ENCODE data around the gene TUBB4B.
A peak's percentile ranks its signal among the peaks of the same experiment; 100 is the strongest.

TUBB4B gene

GRCh38 chr9:137240841-137241489 is at the start of gene TUBB4B:
Gene TUBB4B (plus strand): TSS chr9:137241287. CDS start chr9:137241361, 74 bp downstream.
- peak; percentile 89 to 95 for DNase-seq (ENCODE audit: low read depth in 1 of 2, low spot score in 1 of 2)

- no peak for DNase-seq (ENCODE audit: low read depth in 1 of 2, low spot score in 1 of 2)
Measured at GRCh38 chr9:137191691-137192447, 49.2 kb upstream of the TUBB4B start.

GRCh38 chr9:137192448-137192780 is 48.7 kb upstream of the TUBB4B start:
- DNase-seq (ENCODE audit: low read depth in 1 of 2, low spot score in 1 of 2), result no peak

GRCh38 chr9:137192859-137193258 is 48.2 kb upstream of the TUBB4B start:
- no peak for DNase-seq (ENCODE audit: low read depth in 1 of 2, low spot score in 1 of 2)

- DNase-seq (ENCODE audit: low read depth in 1 of 2, low spot score in 1 of 2), result no peak
Measured at GRCh38 chr9:137193771-137194170, 47.3 kb upstream of the TUBB4B start.

GRCh38 chr9:137194388-137194787 is 46.7 kb upstream of the TUBB4B start:
- no peak for DNase-seq (ENCODE audit: low read depth in 1 of 2, low spot score in 1 of 2)

- no peak for DNase-seq (ENCODE audit: low read depth in 1 of 2, low spot score in 1 of 2)
Measured at GRCh38 chr9:137194909-137195308, 46.2 kb upstream of the TUBB4B start.

GRCh38 chr9:137195525-137196220 is 45.4 kb upstream of the TUBB4B start:
- DNase-seq (ENCODE audit: low read depth in 1 of 2, low spot score in 1 of 2), result no peak

- no peak for DNase-seq (ENCODE audit: low read depth in 1 of 2, low spot score in 1 of 2)
Measured at GRCh38 chr9:137198051-137198901, 42.8 kb upstream of the TUBB4B start.

- no peak for DNase-seq (ENCODE audit: low read depth in 1 of 2, low spot score in 1 of 2)
Measured at GRCh38 chr9:137198902-137199283, 42.2 kb upstream of the TUBB4B start.

- no peak for DNase-seq (ENCODE audit: low read depth in 1 of 2, low spot score in 1 of 2)
Measured at GRCh38 chr9:137199411-137200121, 41.5 kb upstream of the TUBB4B start.

GRCh38 chr9:137200311-137201204 is 40.5 kb upstream of the TUBB4B start, which contains the start of gene TPRN:
Gene TPRN (minus strand): TSS chr9:137200741. CDS start chr9:137200711, 30 bp downstream.
- DNase-seq (ENCODE audit: low read depth in 1 of 2, low spot score in 1 of 2), result peak; percentile 94 to 97

GRCh38 chr9:137201205-137201868 is 39.8 kb upstream of the TUBB4B start:
- no peak for DNase-seq (ENCODE audit: low read depth in 1 of 2, low spot score in 1 of 2)

- no peak for DNase-seq (ENCODE audit: low read depth in 1 of 2, low spot score in 1 of 2)
Measured at GRCh38 chr9:137202966-137203365, 38.1 kb upstream of the TUBB4B start.

GRCh38 chr9:137204731-137205125 is 36.4 kb upstream of the TUBB4B start:
- no peak for DNase-seq (ENCODE audit: low read depth in 1 of 2, low spot score in 1 of 2)

GRCh38 chr9:137205126-137206069 is 35.7 kb upstream of the TUBB4B start, which contains the start of the genes NDOR1 and TMEM203:
Gene NDOR1 (plus strand): TSS chr9:137205700. CDS start chr9:137205778, 78 bp downstream.
Gene TMEM203 (minus strand): TSS chr9:137205648. CDS start chr9:137205414, 234 bp downstream.
- DNase-seq (ENCODE audit: low read depth in 1 of 2, low spot score in 1 of 2), result peak; percentile 82 to 91

GRCh38 chr9:137206602-137207001 is 34.5 kb upstream of the TUBB4B start:
- DNase-seq (ENCODE audit: low read depth in 1 of 2, low spot score in 1 of 2), result no peak

GRCh38 chr9:137211532-137211931 is 29.6 kb upstream of the TUBB4B start:
- no peak for DNase-seq (ENCODE audit: low read depth in 1 of 2, low spot score in 1 of 2)
